Measurements from ENCODE around the gene UROC1.

GRCh38 chr3:126557415-126557745 lies 39.8 kb upstream of the UROC1 start:
- TF ChIP-seq CTCF (conservative IDR thresholded peaks at IDR 0.05; ENCODE audit: low read length) (no peak), EZH2phosphoT487 (IDR thresholded peaks at IDR 0.05; ENCODE audit: borderline replicate concordance, low read depth, low read length) (no peak)

Measured in OCI-LY7 (cell line).